Measurements from ENCODE around the gene CFAP61.

Gene CFAP61

DNA sequence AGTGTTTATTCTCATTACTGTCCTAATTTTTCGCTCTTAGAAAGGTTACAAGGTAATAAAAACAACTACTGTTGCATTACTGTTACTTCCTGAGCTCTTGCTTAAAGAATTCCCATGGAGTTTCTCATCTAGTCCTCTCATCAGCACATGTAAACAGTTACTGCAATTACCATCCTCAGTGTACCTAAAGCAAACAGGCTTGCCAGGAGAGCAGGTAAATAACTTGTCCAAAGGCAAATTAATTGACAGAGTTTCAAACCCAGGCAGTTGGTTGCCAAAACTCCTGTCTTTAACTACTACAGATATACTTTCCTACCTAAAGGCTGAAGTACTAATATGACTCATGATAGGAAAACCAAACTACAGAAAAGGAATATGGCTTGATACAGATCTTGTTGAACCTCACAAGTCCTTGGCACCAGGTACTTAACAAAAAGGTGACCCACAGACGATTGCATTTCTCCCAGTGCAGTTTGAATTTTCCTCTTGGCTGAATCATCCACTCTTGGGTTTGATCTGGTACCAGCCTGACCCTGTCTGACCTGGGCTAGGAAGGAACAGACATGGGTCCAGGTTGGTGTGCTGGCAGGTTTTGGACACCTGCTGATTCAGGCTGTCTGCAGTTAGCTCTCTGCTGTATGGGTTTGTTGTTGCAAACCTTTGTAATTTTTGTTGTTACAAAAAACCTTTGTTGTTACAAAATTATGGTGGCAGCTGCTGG, 153.0 kb downstream of the CFAP61 start:
- Histone ChIP-seq H3K36me3 (replicated peaks) (no peaks in the 10 kb centered on the region), H3K4me3 (ENCODE audit: low read depth, low read length) (no peak overlapping the region), H3K27ac (no peak overlapping the region), H3K27me3 (replicated peaks) (no peaks in the 10 kb centered on the region)
- TF ChIP-seq, protein P1, sequence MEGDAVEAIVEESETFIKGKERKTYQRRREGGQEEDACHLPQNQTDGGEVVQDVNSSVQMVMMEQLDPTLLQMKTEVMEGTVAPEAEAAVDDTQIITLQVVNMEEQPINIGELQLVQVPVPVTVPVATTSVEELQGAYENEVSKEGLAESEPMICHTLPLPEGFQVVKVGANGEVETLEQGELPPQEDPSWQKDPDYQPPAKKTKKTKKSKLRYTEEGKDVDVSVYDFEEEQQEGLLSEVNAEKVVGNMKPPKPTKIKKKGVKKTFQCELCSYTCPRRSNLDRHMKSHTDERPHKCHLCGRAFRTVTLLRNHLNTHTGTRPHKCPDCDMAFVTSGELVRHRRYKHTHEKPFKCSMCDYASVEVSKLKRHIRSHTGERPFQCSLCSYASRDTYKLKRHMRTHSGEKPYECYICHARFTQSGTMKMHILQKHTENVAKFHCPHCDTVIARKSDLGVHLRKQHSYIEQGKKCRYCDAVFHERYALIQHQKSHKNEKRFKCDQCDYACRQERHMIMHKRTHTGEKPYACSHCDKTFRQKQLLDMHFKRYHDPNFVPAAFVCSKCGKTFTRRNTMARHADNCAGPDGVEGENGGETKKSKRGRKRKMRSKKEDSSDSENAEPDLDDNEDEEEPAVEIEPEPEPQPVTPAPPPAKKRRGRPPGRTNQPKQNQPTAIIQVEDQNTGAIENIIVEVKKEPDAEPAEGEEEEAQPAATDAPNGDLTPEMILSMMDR (IDR thresholded peaks at IDR 0.05; ENCODE audit: low read depth, low read length, missing control alignments): no peak
- DNase-seq: no peak
- in situ Hi-C loops (cut with HindIII; ENCODE audit: low pct_ligation_motif_present, low sequenced_read_pairs): no loop called here

DNA sequence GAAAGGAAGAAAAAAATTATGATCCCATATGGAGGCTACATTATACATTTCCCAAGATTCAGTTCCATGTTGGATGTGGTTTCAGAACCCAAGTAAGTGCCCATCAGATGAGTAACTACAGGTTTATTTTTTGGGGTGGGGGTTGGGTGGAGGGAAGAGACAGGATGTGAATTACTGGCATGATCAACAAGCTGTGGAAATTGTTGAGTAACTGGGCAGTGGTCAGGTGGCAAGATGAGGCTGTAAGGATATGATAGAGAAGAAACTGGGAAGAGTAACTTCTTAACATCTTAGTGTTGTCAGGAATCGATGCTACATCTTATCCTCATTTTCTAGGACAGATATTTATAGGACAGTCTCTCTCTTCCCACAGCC, 153.5 kb downstream of the CFAP61 start:
- no peak for DNase-seq
- H3K36me3 ChIP-seq (replicated peaks): no peaks in the 10 kb centered on the region
- TF ChIP-seq, protein P1 (IDR thresholded peaks at IDR 0.05; ENCODE audit: low read depth, low read length, missing control alignments): no peak
- H3K4me3 ChIP-seq (ENCODE audit: low read depth, low read length): no peak overlapping the region
- no peaks in the 10 kb centered on the region for H3K27me3 ChIP-seq (replicated peaks)
- no peak overlapping the region for H3K27ac ChIP-seq
- in situ Hi-C loops (cut with HindIII; ENCODE audit: low pct_ligation_motif_present, low sequenced_read_pairs): no loop called here

DNA sequence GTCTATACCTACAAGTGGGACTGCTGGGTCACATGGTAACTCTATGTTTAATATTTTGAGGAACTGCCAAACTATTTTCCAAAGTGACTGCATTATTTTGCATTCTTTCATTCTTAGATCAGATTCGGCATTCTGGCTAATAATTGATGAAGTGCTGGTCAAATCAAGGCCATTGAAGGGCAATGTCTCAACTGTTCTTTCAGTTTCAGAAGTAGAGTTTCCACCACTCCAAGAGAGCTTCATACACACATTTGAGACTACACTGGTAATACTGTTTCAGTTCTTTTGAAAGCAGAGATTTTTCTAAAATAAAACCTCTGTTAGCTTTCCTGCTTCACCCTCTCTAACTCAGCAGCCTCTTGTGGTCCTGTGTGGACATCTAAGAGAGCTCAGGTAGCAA, 154.5 kb downstream of the CFAP61 start:
- no peak for DNase-seq
- H3K27me3 ChIP-seq (replicated peaks): no peaks in the 10 kb centered on the region
- H3K27ac ChIP-seq: no peak overlapping the region
- in situ Hi-C loops (cut with HindIII; ENCODE audit: low pct_ligation_motif_present, low sequenced_read_pairs): no loop called here
- no peaks in the 10 kb centered on the region for H3K36me3 ChIP-seq (replicated peaks)
- no peak overlapping the region for H3K4me3 ChIP-seq (ENCODE audit: low read depth, low read length)
- TF ChIP-seq, protein P1 (IDR thresholded peaks at IDR 0.05; ENCODE audit: low read depth, low read length, missing control alignments): no peak

DNA sequence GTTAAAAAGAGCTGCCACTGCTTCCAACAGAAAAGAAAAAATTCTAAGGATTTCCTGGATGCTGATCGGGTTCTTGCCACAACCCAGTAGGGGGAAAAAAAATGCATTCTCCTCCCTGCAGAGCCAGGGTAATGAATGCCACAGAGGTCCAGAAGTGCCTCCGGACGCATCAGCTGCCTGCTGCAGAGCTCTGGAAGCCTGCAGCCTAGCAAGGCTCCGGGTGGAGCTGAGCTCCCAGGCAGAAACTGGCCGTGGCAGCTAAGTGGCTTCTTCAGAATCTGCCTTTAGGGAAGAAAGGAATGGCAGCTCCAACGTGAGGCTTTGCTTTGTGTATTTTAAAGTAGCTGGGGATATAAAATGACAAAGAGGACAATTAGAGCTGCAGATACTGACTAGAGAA, 155.0 kb downstream of the CFAP61 start:
- no peaks in the 10 kb centered on the region for H3K27me3 ChIP-seq (replicated peaks)
- TF ChIP-seq, protein P1 (IDR thresholded peaks at IDR 0.05; ENCODE audit: low read depth, low read length, missing control alignments): no peak
- no peak overlapping the region for H3K27ac ChIP-seq
- DNase-seq: no peak
- in situ Hi-C loops (cut with HindIII; ENCODE audit: low pct_ligation_motif_present, low sequenced_read_pairs): no loop called here
- H3K4me3 ChIP-seq (ENCODE audit: low read depth, low read length): no peak overlapping the region
- no peaks in the 10 kb centered on the region for H3K36me3 ChIP-seq (replicated peaks)

DNA sequence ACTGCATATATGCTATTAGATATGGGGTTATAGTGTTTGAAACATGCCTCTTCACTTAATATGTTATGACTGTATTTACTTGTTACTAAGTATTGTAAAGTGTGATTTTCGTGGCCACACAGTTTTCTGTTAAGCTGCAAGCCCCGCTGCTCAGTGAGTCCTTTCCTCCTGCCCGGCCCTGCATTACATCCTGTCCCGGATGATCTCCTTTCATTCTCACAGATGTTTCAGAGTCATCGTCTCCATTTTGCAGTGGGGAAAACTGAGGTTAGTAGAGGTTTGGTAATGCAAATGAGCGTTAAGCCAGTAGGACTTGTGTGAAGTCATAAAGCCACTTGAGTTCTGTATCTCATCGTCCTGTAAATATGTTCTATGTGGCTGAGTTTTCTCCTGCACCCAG, 155.5 kb downstream of the CFAP61 start:
- Histone ChIP-seq H3K27ac (no peak overlapping the region), H3K27me3 (replicated peaks) (no peaks in the 10 kb centered on the region), H3K4me3 (ENCODE audit: low read depth, low read length) (no peak overlapping the region), H3K36me3 (replicated peaks) (no peaks in the 10 kb centered on the region)
- TF ChIP-seq, protein P1 (IDR thresholded peaks at IDR 0.05; ENCODE audit: low read depth, low read length, missing control alignments): no peak
- no peak for DNase-seq
- in situ Hi-C loops (cut with HindIII; ENCODE audit: low pct_ligation_motif_present, low sequenced_read_pairs): no loop called here

DNA sequence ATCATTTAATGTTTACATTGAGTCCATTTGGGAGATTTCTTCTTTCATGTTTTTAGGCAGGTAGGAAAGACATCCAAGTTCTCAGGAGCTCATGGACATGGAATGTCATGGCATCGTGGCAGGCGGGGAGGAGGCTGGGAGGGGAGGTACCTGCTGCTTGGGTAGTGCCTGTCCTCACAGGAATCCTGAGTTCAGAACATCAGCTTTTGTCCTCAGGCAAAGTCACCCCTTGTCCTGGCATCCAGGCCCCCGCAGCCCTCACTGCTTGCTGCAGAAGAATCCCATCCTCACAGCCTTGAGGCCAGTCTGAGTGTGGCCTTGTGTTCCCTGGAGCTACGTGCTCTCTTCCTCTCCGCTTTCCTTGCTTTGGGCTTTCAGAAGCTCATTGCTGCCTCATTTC, 157.4 kb downstream of the CFAP61 start:
- H3K27me3 ChIP-seq (replicated peaks): no peaks in the 10 kb centered on the region
- no peaks in the 10 kb centered on the region for H3K36me3 ChIP-seq (replicated peaks)
- DNase-seq: no peak
- H3K4me3 ChIP-seq (ENCODE audit: low read depth, low read length): no peak overlapping the region
- TF ChIP-seq, protein P1 (IDR thresholded peaks at IDR 0.05; ENCODE audit: low read depth, low read length, missing control alignments): no peak
- no peak overlapping the region for H3K27ac ChIP-seq
- in situ Hi-C loops (cut with HindIII; ENCODE audit: low pct_ligation_motif_present, low sequenced_read_pairs): no loop called here
